SK-N-SH treated with all-trans-retinoic acid at 6 μM for 48 hours (cell line): ENCODE measurements around the gene UPK3A.

Source experiments
- PPARA ChIP-seq: fragments of 250-450 bp; sonication (Bioruptor Pico); IDR thresholded peaks from 2 replicates; pipeline ENCODE4 v1.5.0; 2020; ENCODE audit warnings: mild to moderate bottlenecking, borderline replicate concordance
- ZFP30 ChIP-seq: fragments of 450-650 bp; formaldehyde crosslinking; IDR thresholded peaks from 2 replicates; pipeline ENCODE4 v1.5.0; 2022; ENCODE audit warnings: mild to moderate bottlenecking, moderate library complexity

- no peak for TF ChIP-seq PPARA (CRISPR knock-in tag)
- no peak for TF ChIP-seq ZFP30
Measured at GRCh38 chr22:45303181-45303580, 18.4 kb downstream of the UPK3A start.
